B cell (primary cell): ENCODE data around the gene CLN6. TPM values are rescaled to one million over a fixed set of nuclear protein-coding genes. Genes with fewer than 3 reads are reported as not detected.

Experiments used
- ATAC-seq: fragments of 200-7000 bp; cut with Tn5 transposase; one replicate; pipeline ENCODE4 v1.10.0; 2021; ENCODE audit warnings: low read depth, mild to moderate bottlenecking, moderate number of reproducible peaks, moderate library complexity
- CTCF ChIA-PET: fragments of 350-600 bp; sonication (Branson Sonifier 250); formaldehyde crosslinking; loops from one replicate; lab custom pipeline; 2021; ENCODE audit warnings: antibody characterized with exemption, inconsistent platforms; lab: Charles Lee
- POLR2A ChIA-PET: fragments of 350-600 bp; sonication (Branson Sonifier 250); formaldehyde crosslinking; loops from one replicate; lab custom pipeline; 2021; ENCODE audit warnings: antibody characterized with exemption; lab: Charles Lee
- DNase-seq: peaks from one replicate; pipeline ENCODE4 v3.0.0; 2013
- H2AFZ ChIP-seq: 2 replicates; pipeline ENCODE4 v1.6.1; 2012; ENCODE audit warnings: mild to moderate bottlenecking, low read depth, low read length; ENCODE audit not compliant: insufficient read depth, poor library complexity, severe bottlenecking
- H3K27ac ChIP-seq, 2 donors: 1 replicate in 1 of 2; 2 replicates in 1 of 2; pipeline ENCODE4 v1.5.1; 2012 to 2013; ENCODE audit warnings: low read length in 2 of 2, mild to moderate bottlenecking in 2 of 2, moderate library complexity in 1 of 2
- H3K27me3 ChIP-seq, 4 experiments: fragments of 200-600 bp in 1 of 4; sonication (generic) in 1 of 4; replicated peaks in 1 of 4; 1 replicate in 2 of 4; 2 replicates in 2 of 4; pipeline versions ENCODE4 v1.6.1 to v1.7.0; 2013 to 2016; ENCODE audit warnings: low read length in 3 of 4, mild to moderate bottlenecking in 2 of 4, mixed read lengths in 1 of 4, moderate library complexity in 1 of 4; ENCODE audit not compliant: insufficient read depth in 4 of 4, control insufficient read depth in 3 of 4; ENCODE audit errors: control extremely low read depth in 1 of 4
- H3K36me3 ChIP-seq, 2 experiments: replicated peaks in 1 of 2; 1 replicate in 1 of 2; 2 replicates in 1 of 2; pipeline versions ENCODE4 v1.6.1 to v1.7.1; 2013; ENCODE audit warnings: low read length in 1 of 2; ENCODE audit not compliant: insufficient read depth in 2 of 2, control insufficient read depth in 1 of 2; ENCODE audit errors: control extremely low read depth in 1 of 2, extremely low read depth in 1 of 2
- H3K4me1 ChIP-seq, 2 donors: fragments of 200-600 bp in 1 of 2; sonication (generic) in 1 of 2; 1 replicate in 1 of 2; 2 replicates in 1 of 2; pipeline versions ENCODE4 v1.5.1 to v1.6.1; 2013 to 2017; ENCODE audit warnings: low read length in 2 of 2; ENCODE audit not compliant: control insufficient read depth in 2 of 2, insufficient read depth in 2 of 2
- H3K4me2 ChIP-seq: replicated peaks from 2 replicates; pipeline ENCODE3; 2012; ENCODE audit warnings: mild to moderate bottlenecking, low read depth, low read length; ENCODE audit not compliant: poor library complexity, severe bottlenecking
- H3K4me3 ChIP-seq, 5 experiments: fragments of 200-600 bp in 1 of 5; sonication (generic) in 1 of 5; 1 replicate in 3 of 5; 2 replicates in 2 of 5; pipeline versions ENCODE4 v1.5.1 to v1.7.0; 2011 to 2016; ENCODE audit warnings: low read length in 4 of 5, mild to moderate bottlenecking in 4 of 5, low read depth in 2 of 5, control low read depth in 1 of 5, moderate library complexity in 1 of 5; ENCODE audit not compliant: insufficient read depth in 1 of 5; ENCODE audit errors: control extremely low read depth in 1 of 5, extremely low read depth in 1 of 5
- H3K79me2 ChIP-seq: fragments of 200-600 bp; sonication (generic); one replicate; pipeline ENCODE4 v1.6.0; 2016; ENCODE audit warnings: low read length; ENCODE audit not compliant: control insufficient read depth, insufficient read depth
- H3K9ac ChIP-seq: fragments of 200-600 bp; sonication (generic); 2 replicates; pipeline ENCODE4 v1.6.1; 2017; ENCODE audit warnings: mild to moderate bottlenecking, low read length, moderate library complexity
- H3K9me3 ChIP-seq, 3 donors: one replicate each; pipeline versions ENCODE4 v1.6.1 to v1.7.1; 2013; ENCODE audit warnings: low read length in 2 of 3; ENCODE audit not compliant: control insufficient read depth in 2 of 3, insufficient read depth in 1 of 3; ENCODE audit errors: control extremely low read depth in 1 of 3
- H4K20me1 ChIP-seq: 2 replicates; pipeline ENCODE4 v1.6.0; 2012; ENCODE audit warnings: mild to moderate bottlenecking, low read length; ENCODE audit not compliant: insufficient read depth, control insufficient read depth, poor library complexity, severe bottlenecking
- H3K27ac Mint-ChIP-seq: one replicate; pipeline ENCODE4 v1.8.0; 2021; ENCODE audit warnings: mixed read lengths
- H3K27me3 Mint-ChIP-seq: one replicate; pipeline ENCODE4 v1.8.0; 2021; ENCODE audit warnings: mixed read lengths
- H3K4me1 Mint-ChIP-seq: one replicate; pipeline ENCODE4 v1.8.0; 2021; ENCODE audit warnings: mixed read lengths
- H3K4me3 Mint-ChIP-seq: one replicate; pipeline ENCODE4 v1.8.0; 2021; ENCODE audit warnings: mixed read lengths
- H3K9me3 Mint-ChIP-seq: one replicate; pipeline ENCODE4 v1.8.0; 2022; ENCODE audit warnings: mixed read lengths; ENCODE audit not compliant: insufficient read depth
- EZH2 ChIP-seq: IDR thresholded peaks from 2 replicates; pipeline ENCODE4 v1.6.1; 2012; ENCODE audit warnings: borderline replicate concordance, low read depth, mild to moderate bottlenecking, moderate library complexity, low read length; ENCODE audit not compliant: insufficient read depth, poor library complexity, severe bottlenecking
- WGBS: methylation state at CpG from one replicate; pipeline ENCODE4 v1.1.5; 2013; ENCODE audit warnings: missing lambda C conversion rate; ENCODE audit not compliant: insufficient coverage; 5-methylcytosine and 5-hydroxymethylcytosine counted together
- intact Hi-C: fragments of 100-400 bp; cut with micrococcal nuclease; formaldehyde crosslinking; loops from one replicate; pipeline ENCODE4 v1.10.0; 2022
- polyA plus RNA-seq: library from polyadenylated mRNA; depleted of rRNA; stranded (reverse); fragments of >200 nt; gene quantifications from 2 replicates; pipeline ENCODE4 v1.2.3, GENCODE V29; 2012
- total RNA-seq, 2 donors: library from RNA; stranded (reverse); fragments of 120-200 nt in 1 of 2; gene quantifications; 1 replicate in 1 of 2; 2 replicates in 1 of 2; pipeline versions ENCODE4 v1.2.3 to v1.2.4, GENCODE V29; 2013 to 2022
- TF ChIP-seq, protein P1 (sequence below): fragments of 200-600 bp; IDR thresholded peaks from one replicate; pipeline ENCODE4 v1.8.0; 2022; ENCODE audit warnings: antibody characterized with exemption, mild to moderate bottlenecking

Gene CLN6
- total and polyA plus RNA-seq, 2 donors (not counting 1 experiment from before 2014, with no cell fraction given), result 22.8 TPM

DNA sequence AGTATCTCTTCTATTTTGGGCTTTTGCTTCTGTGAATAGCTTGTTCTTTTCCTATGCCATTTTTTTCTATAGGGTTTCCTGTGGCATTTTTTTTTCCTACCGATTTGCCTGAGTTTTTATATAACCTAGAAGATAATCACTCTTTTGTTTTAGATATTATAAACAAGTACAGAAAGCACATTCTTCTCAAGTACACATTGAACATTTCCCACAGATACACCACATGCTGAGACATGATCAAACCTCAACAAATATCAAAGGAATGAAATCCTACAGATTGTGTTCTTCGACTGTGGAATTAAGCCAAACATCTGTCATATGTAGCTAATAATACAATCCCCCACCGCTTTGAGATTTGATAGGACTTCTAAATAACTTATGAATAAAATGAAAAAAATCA lies 38.9 kb upstream of the CLN6 start:
- ChIA-PET CTCF (interaction anchor here (0.9 kb wide), 1 partner anchor 16 kb away, joined by 3 read pairs; no protein-coding TSS in a partner anchor), POLR2A (no interaction called here)
- Histone ChIP-seq H3K4me2 (no peak overlapping the region), H3K36me3 (no peaks in the 10 kb centered on the region), H3K9me3 (no peaks in the 10 kb centered on the region), H3K27me3 (peaks cover 0 to 19% (median 14%) of the 10 kb centered on the region in 4 experiments), H3K4me3 (no peak overlapping the region), H3K9ac (no peak overlapping the region), H4K20me1 (no peaks in the 10 kb centered on the region), H3K79me2 (no peaks in the 10 kb centered on the region), H2AFZ (no peak overlapping the region), H3K4me1 (no peaks in the 10 kb centered on the region), H3K27ac (no peak overlapping the region)
- Mint-ChIP-seq H3K4me3 (no peak overlapping the region), H3K9me3 (no peaks in the 10 kb centered on the region), H3K27ac (no peak overlapping the region), H3K27me3 (peaks cover 36% of the 10 kb centered on the region), H3K4me1 (no peaks in the 10 kb centered on the region)
- intact Hi-C loops, result no loop called here
- DNase-seq (no peak), ATAC-seq (no peak)
- WGBS, result no CpG with 5 or more reads among the region's 3 CpGs
- TF ChIP-seq, protein P1, sequence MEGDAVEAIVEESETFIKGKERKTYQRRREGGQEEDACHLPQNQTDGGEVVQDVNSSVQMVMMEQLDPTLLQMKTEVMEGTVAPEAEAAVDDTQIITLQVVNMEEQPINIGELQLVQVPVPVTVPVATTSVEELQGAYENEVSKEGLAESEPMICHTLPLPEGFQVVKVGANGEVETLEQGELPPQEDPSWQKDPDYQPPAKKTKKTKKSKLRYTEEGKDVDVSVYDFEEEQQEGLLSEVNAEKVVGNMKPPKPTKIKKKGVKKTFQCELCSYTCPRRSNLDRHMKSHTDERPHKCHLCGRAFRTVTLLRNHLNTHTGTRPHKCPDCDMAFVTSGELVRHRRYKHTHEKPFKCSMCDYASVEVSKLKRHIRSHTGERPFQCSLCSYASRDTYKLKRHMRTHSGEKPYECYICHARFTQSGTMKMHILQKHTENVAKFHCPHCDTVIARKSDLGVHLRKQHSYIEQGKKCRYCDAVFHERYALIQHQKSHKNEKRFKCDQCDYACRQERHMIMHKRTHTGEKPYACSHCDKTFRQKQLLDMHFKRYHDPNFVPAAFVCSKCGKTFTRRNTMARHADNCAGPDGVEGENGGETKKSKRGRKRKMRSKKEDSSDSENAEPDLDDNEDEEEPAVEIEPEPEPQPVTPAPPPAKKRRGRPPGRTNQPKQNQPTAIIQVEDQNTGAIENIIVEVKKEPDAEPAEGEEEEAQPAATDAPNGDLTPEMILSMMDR, result no peak
- TF ChIP-seq EZH2, result no peak

DNA sequence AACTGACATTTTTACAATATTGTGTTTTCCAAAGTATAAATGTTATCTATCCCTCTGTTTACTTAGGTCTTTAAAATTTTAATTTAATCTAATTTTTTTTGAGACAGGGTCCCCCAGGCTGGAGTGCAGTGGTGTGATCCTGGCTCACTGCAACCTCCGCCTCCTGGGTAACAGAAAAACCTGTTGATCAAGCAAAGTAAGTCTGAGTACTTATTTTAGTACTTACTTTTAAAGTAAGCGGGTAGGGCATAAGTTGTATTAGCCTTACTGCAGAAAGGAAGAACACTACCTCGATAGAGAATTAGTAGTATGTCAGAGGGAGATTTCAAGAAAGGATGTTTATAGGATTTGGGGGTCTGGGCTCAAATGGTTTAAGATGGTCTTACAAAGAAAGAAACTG lies 36.1 kb upstream of the CLN6 start:
- Histone ChIP-seq H3K9me3 (no peaks in the 10 kb centered on the region), H3K4me2 (no peak overlapping the region), H3K9ac (no peak overlapping the region), H3K79me2 (no peaks in the 10 kb centered on the region), H3K27ac (no peak overlapping the region), H3K36me3 (no peaks in the 10 kb centered on the region), H3K27me3 (peaks cover 0 to 19% (median 17%) of the 10 kb centered on the region in 4 experiments), H3K4me1 (no peaks in the 10 kb centered on the region), H4K20me1 (no peaks in the 10 kb centered on the region), H3K4me3 (no peak overlapping the region), H2AFZ (no peak overlapping the region)
- no peak for ATAC-seq
- 100% methylated on average over 2 of the region's 3 CpGs for WGBS
- Mint-ChIP-seq H3K4me1 (no peaks in the 10 kb centered on the region), H3K9me3 (no peaks in the 10 kb centered on the region), H3K4me3 (no peak overlapping the region), H3K27ac (no peak overlapping the region), H3K27me3 (peaks cover 51% of the 10 kb centered on the region)
- ChIA-PET CTCF (no interaction called here), POLR2A (no interaction called here)
- no peak for DNase-seq
- TF ChIP-seq, protein P1, result no peak
- no peak for TF ChIP-seq EZH2
- intact Hi-C loops, result no loop called here
